NT2/D1 (cell line): Measurements from ENCODE around the gene TREH.

ENCODE experiments used
- SUZ12 ChIP-seq: IDR thresholded peaks from 2 replicates; pipeline ENCODE4 v1.6.1; 2011; ENCODE audit not compliant: insufficient read length, insufficient read depth; ENCODE audit errors: extremely low read depth
- YY1 ChIP-seq: IDR thresholded peaks from 2 replicates; pipeline ENCODE4 v1.6.1; 2011; ENCODE audit not compliant: insufficient read length, insufficient read depth
- ZNF274 ChIP-seq: IDR thresholded peaks from 2 replicates; pipeline ENCODE4 v1.6.1; 2011; ENCODE audit warnings: mild to moderate bottlenecking, low read depth, low read length

- TF ChIP-seq ZNF274: no peak
- no peak for TF ChIP-seq SUZ12
- no peak for TF ChIP-seq YY1
Measured at GRCh38 chr11:118618991-118619375, 60.5 kb downstream of the TREH start.
